Measurements from ENCODE around the gene ARL2. TPM values are rescaled to one million over a fixed set of nuclear protein-coding genes. Genes with fewer than 3 reads are reported as not detected.
"Not testable (repeated sequence)": the region's sequence is repeated elsewhere in the genome, so short reads cannot be mapped to it uniquely, and the experiment has no call there.

The ARL2 gene
- total RNA-seq, 2 donors from 2014 or later: 29.4 to 50.5 TPM

GRCh38 chr11:64996327-64996709 lies 17.6 kb upstream of the ARL2 start:
- H3K4me3 Mint-ChIP-seq: peak overlapping the region; percentile 7
- H3K9me3 Mint-ChIP-seq: no peaks in the 10 kb centered on the region
- ATAC-seq (no peak), DNase-seq (ENCODE audit: low spot score) (no peak)
- peaks cover 0 to 3% of the 10 kb centered on the region in 2 donors for H3K27me3 Mint-ChIP-seq
- peaks cover 13 to 14% of the 10 kb centered on the region in 2 donors for H3K4me1 Mint-ChIP-seq (ENCODE audit: low read depth in 2 of 2)
- no peaks in the 10 kb centered on the region for H3K36me3 Mint-ChIP-seq
- peak overlapping the region in 1 of 2 donors; percentile 73 for H3K27ac Mint-ChIP-seq

DNA sequence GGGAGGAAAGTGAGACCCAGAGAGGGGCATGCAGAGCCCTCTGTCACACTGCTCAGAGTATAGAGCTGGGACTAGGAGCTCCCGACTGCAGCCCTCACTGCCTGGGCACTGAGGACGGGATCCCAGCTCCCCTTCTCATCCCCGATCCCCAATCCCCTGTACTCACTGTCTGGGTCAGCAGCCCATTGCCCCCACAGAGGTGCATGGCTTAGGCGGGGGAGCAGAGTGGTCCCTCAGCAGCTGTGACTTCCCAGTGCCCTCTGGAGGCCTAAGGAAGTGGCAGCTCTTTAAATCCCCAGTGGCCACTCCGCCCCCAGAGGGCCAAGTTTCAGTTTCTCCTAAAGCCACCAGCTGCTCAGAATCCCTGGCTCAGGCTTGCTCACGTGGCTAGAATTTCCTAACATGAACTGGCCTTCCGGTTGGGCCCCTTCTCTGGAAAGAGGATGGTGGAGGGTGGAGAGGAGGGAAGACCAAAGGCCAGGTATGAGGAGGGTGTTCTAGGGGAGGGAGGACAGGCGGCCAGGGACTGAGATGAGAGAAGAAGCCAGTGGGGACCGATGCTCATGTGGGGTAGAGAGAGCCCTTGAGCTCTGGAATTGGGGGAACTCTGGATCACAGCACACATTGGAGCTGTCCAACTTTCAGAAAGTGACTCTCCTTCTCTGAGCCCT lies 17.1 kb upstream of the ARL2 start, which contains the start of gene BATF2:
Gene BATF2, minus strand, starts transcription at position 262 of the 671 bp plus-strand sequence. Its CDS starts 57 bp downstream, at position 205.
- Mint-ChIP-seq H3K27me3 (peaks cover 0 to 3% of the 10 kb centered on the region in 2 donors), H3K36me3 (no peaks in the 10 kb centered on the region), H3K4me1 (ENCODE audit: low read depth in 2 of 2) (peaks cover 13 to 14% of the 10 kb centered on the region in 2 donors), H3K9me3 (no peaks in the 10 kb centered on the region), H3K27ac (peak within 1 kb of the TSS in 1 of 2 donors; percentile 73), H3K4me3 (peak within 1 kb of the TSS; percentile 7)
- DNase-seq (ENCODE audit: low spot score): peak; percentile 61
- peak; percentile 57 to 75 for ATAC-seq

- DNase-seq (ENCODE audit: low spot score) (no peak), ATAC-seq (no peak)
- Mint-ChIP-seq H3K36me3 (no peaks in the 10 kb centered on the region), H3K9me3 (no peaks in the 10 kb centered on the region), H3K27ac (peak overlapping the region; percentile 36 to 86), H3K27me3 (peaks cover 0 to 3% of the 10 kb centered on the region in 2 donors), H3K4me3 (peak overlapping the region; percentile 1), H3K4me1 (ENCODE audit: low read depth in 2 of 2) (peaks cover 13 to 14% of the 10 kb centered on the region in 2 donors)
These were observed 15.8 kb upstream of the ARL2 start for GRCh38 chr11:64998141-64998540.

- DNase-seq (ENCODE audit: low spot score) (no peak), ATAC-seq (no peak)
- H3K4me3 Mint-ChIP-seq: peak overlapping the region; percentile 1
These were observed 15.1 kb upstream of the ARL2 start for GRCh38 chr11:64998690-64999431.

GRCh38 chr11:64999478-64999877 lies 14.5 kb upstream of the ARL2 start:
- peaks cover 13 to 14% of the 10 kb centered on the region in 2 donors for H3K4me1 Mint-ChIP-seq (ENCODE audit: low read depth in 2 of 2)
- no peak overlapping the region for H3K4me3 Mint-ChIP-seq

More at GRCh38 chr11:64998690-64999431, 15.1 kb upstream of the ARL2 start:
- Mint-ChIP-seq H3K27ac (peak overlapping the region; percentile 36 to 86), H3K27me3 (peaks cover 0 to 3% of the 10 kb centered on the region in 2 donors), H3K36me3 (no peaks in the 10 kb centered on the region), H3K4me1 (ENCODE audit: low read depth in 2 of 2) (peaks cover 13 to 14% of the 10 kb centered on the region in 2 donors), H3K9me3 (no peaks in the 10 kb centered on the region)

DNA sequence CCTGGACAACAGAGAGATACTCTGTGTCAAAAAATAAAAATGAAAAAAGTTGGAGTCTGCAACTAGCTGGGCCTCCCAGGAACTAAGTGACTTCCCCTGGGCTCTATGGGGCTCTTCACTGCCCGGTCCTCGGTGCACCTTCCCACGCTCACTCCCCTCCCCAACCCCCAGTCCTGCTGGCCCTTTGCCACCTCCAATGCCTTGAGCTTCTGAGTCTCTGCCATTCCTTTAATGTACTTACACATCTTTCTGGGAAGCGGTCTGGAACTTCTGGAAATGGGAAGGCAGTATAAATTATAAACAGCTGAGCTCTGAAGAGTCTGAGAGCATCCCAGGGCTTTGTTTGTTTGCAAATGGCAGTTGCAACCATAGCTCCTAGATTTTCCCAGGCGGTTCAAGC lies 11.3 kb upstream of the ARL2 start:
- Mint-ChIP-seq H3K36me3 (no peaks in the 10 kb centered on the region), H3K27ac (no peak overlapping the region), H3K9me3 (no peaks in the 10 kb centered on the region), H3K4me1 (ENCODE audit: low read depth in 2 of 2) (peaks cover 7 to 9% of the 10 kb centered on the region in 2 donors), H3K4me3 (no peak overlapping the region), H3K27me3 (no peaks in the 10 kb centered on the region)
- no peak for DNase-seq (ENCODE audit: low spot score)
- no peak for ATAC-seq

More at GRCh38 chr11:64999478-64999877, 14.5 kb upstream of the ARL2 start:
- no peak for ATAC-seq
- H3K36me3 Mint-ChIP-seq: no peaks in the 10 kb centered on the region
- DNase-seq (ENCODE audit: low spot score): no peak
- H3K27ac Mint-ChIP-seq: no peak overlapping the region
- peaks cover 0 to 3% of the 10 kb centered on the region in 2 donors for H3K27me3 Mint-ChIP-seq
- H3K9me3 Mint-ChIP-seq: no peaks in the 10 kb centered on the region

GRCh38 chr11:65003282-65003681 lies 10.7 kb upstream of the ARL2 start:
- no peak for ATAC-seq
- no peak for DNase-seq (ENCODE audit: low spot score)
- H3K4me3 Mint-ChIP-seq: no peak overlapping the region

GRCh38 chr11:65003968-65004367 lies 10.0 kb upstream of the ARL2 start:
- ATAC-seq; H3K4me3 Mint-ChIP-seq; H3K27me3 Mint-ChIP-seq; DNase-seq (ENCODE audit: low spot score); H3K9me3 Mint-ChIP-seq; H3K36me3 Mint-ChIP-seq; H3K27ac Mint-ChIP-seq; H3K4me1 Mint-ChIP-seq (ENCODE audit: low read depth in 2 of 2): not testable (repeated sequence)

More at GRCh38 chr11:65003282-65003681, 10.7 kb upstream of the ARL2 start:
- Mint-ChIP-seq H3K9me3 (no peaks in the 10 kb centered on the region), H3K36me3 (no peaks in the 10 kb centered on the region), H3K4me1 (ENCODE audit: low read depth in 2 of 2) (peaks cover 4 to 7% of the 10 kb centered on the region in 2 donors), H3K27me3 (no peaks in the 10 kb centered on the region), H3K27ac (no peak overlapping the region)

GRCh38 chr11:65008016-65008415 lies 5.9 kb upstream of the ARL2 start:
- Mint-ChIP-seq H3K36me3 (no peaks in the 10 kb centered on the region), H3K4me1 (ENCODE audit: low read depth in 2 of 2) (peaks cover 3% of the 10 kb centered on the region in 2 donors), H3K4me3 (no peak overlapping the region), H3K9me3 (no peaks in the 10 kb centered on the region), H3K27ac (no peak overlapping the region), H3K27me3 (no peaks in the 10 kb centered on the region)
- ATAC-seq (no peak), DNase-seq (ENCODE audit: low spot score) (no peak)

GRCh38 chr11:65008873-65009272 lies 5.1 kb upstream of the ARL2 start:
- Mint-ChIP-seq H3K4me1 (ENCODE audit: low read depth in 2 of 2) (peaks cover 7 to 9% of the 10 kb centered on the region in 2 donors), H3K27me3 (no peaks in the 10 kb centered on the region), H3K9me3 (no peaks in the 10 kb centered on the region), H3K36me3 (no peaks in the 10 kb centered on the region), H3K4me3 (no peak overlapping the region), H3K27ac (no peak overlapping the region)
- no peak for ATAC-seq
- no peak for DNase-seq (ENCODE audit: low spot score)

DNA sequence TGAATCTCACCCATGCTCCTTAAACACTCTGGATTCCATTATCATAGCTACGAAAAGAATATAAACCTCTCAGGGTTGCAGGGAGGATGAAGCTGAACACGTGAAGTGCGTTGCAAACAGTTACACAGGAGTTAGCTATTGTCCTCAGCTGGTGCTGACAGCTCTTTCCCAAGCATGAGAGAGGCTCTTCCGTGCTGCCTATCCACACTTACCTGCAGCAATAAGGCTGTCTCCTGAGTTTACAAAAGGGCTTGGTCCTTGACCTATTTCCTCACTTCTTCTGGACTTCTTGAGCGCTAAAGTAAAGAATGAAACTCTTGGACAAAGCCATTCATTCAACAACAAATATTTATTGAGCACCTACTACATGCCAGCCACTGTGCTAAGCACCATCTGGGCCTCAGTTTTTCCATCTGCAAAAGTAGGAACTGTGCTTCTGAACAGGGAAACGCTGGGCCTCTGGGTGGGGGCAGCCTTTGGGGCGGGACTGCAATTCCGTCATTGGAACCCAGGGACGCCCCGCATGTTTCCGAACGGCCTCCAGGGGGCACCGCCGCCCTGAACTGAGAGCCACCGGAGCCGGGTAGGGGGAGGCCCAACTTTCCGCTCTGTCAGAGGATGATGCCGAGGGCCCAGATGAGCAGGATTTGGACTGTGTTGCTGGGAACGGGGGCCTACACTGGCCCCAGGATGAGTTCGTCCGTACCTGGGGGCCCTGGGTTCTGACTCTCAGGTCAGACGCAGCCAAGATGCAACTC lies 651 bp upstream of the ARL2 start:
- H3K36me3 Mint-ChIP-seq: peaks cover 4% of the 10 kb centered on the region
- peak overlapping the region; percentile 83 for H3K4me3 Mint-ChIP-seq
- peak overlapping the region; percentile 84 to 86 for H3K27ac Mint-ChIP-seq
- H3K9me3 Mint-ChIP-seq: no peaks in the 10 kb centered on the region
- peaks cover 22 to 26% of the 10 kb centered on the region in 2 donors for H3K4me1 Mint-ChIP-seq (ENCODE audit: low read depth in 2 of 2)
- DNase-seq (ENCODE audit: low spot score) (peak; percentile 92), ATAC-seq (peak; percentile 91 to 92)
- no peaks in the 10 kb centered on the region for H3K27me3 Mint-ChIP-seq

DNA sequence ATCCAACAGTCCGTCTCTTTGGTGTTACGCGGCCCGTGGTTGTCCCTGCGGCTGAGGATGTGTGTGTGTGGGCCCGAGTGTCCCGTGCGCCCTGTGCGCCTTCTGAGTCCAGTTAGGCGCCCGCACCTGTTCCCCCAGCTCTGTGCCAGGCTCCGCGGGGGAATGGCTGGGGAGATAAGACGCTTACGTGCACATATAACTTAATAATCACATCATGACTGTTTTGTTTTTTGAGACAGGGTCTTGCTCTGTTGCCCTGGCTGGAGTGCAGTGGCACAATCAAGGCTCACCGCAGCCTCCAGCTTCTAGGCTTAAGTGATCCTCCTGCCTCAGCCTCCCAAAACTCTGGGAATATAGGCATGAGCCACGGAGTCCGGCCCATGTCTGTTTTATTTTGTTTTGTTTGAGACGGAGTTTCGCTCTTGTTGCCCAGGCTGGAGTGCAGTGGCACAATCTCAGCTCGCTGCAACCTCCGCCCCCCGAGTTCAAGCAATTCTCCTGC lies 817 bp downstream of the ARL2 start:
- Mint-ChIP-seq H3K4me3 (peak overlapping the region; percentile 83), H3K4me1 (ENCODE audit: low read depth in 2 of 2) (peaks cover 22 to 26% of the 10 kb centered on the region in 2 donors), H3K36me3 (peaks cover 4% of the 10 kb centered on the region), H3K27me3 (no peaks in the 10 kb centered on the region), H3K27ac (peak overlapping the region; percentile 60 to 85), H3K9me3 (no peaks in the 10 kb centered on the region)
- ATAC-seq (no peak), DNase-seq (ENCODE audit: low spot score) (no peak)

DNA sequence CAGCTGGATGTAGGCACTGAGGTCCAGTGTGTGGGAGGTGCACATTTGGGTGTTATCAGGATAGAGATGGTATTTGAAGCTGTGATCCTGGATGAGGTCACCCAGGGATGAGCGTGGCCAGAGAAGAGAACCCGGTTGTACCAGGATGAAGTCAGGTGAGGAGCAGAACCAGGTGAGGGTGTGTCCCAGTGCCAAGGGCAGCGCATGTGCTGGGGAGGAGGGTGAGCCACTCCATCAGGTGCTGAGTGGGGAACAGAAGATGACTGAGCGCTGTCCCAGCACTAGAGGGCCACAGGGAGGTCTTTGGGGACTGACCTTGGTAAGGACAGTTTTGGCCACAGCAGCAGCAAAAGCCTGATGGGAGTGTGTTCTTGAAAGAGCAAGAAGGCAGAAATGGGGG lies 2.7 kb downstream of the ARL2 start:
- peak overlapping the region in 1 of 2 donors; percentile 12 for H3K27ac Mint-ChIP-seq
- no peak overlapping the region for H3K4me3 Mint-ChIP-seq
- H3K27me3 Mint-ChIP-seq: no peaks in the 10 kb centered on the region
- H3K9me3 Mint-ChIP-seq: no peaks in the 10 kb centered on the region
- ATAC-seq (no peak), DNase-seq (ENCODE audit: low spot score) (no peak)
- H3K4me1 Mint-ChIP-seq (ENCODE audit: low read depth in 2 of 2): peaks cover 26 to 28% of the 10 kb centered on the region in 2 donors
- H3K36me3 Mint-ChIP-seq: peaks cover 4% of the 10 kb centered on the region

All from natural killer cell treated with Interleukin-12 subunit alpha and Interleukin-12 subunit beta and Interleukin-15 and Interleukin-18, amount 100 ng/mL, for 72 hours (primary cell).